ENCODE measurements around the gene MFF.

DNA sequence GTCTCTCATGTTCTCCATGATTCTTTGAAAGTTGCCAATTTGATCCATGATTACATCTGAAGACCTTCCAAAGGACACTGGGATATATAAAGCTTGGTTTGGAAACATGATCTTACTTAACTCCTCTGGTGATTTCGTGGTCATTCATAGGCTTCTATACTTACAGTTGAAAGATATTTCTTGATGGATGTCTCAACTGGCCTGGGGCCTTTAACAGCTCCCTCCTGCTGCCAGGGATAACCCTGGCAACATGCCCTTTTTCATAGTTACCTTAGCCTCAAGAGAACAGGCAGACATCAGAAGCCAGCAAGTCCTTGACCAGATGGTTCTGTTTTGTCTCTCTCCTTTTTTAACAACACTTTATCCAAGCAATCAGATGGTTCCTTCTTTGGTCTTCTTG lies 23.5 kb upstream of the MFF start:
- no peak for TF ChIP-seq CTCF (IDR thresholded peaks at IDR 0.05; ENCODE audit: insufficient read depth, low read length, poor library complexity, severe bottlenecking)
- TF ChIP-seq EZH2phosphoT487 (conservative IDR thresholded peaks at IDR 0.05; ENCODE audit: low read length): no peak
